MM.1S (cell line): ENCODE data around the gene SCAND1.

ENCODE experiments used
- CTCF ChIP-seq: fragments of 300-600 bp; sonication (generic); IDR thresholded peaks from 2 replicates; pipeline ENCODE4 v1.5.1; 2016; ENCODE audit warnings: antibody characterized with exemption, low read length, mixed read lengths
- EZH2 ChIP-seq: fragments of 300-600 bp; sonication (generic); optimal IDR thresholded peaks from 2 replicates; pipeline ENCODE3; 2017; ENCODE audit warnings: low read depth, mild to moderate bottlenecking, antibody characterized with exemption, low read length, mixed read lengths
- EZH2phosphoT487 ChIP-seq: fragments of 300-600 bp; sonication (generic); IDR thresholded peaks from 2 replicates; pipeline ENCODE4 v1.6.1; 2018; ENCODE audit warnings: antibody characterized with exemption, low read length

- no peak for TF ChIP-seq CTCF
- TF ChIP-seq EZH2: no peak
- TF ChIP-seq EZH2phosphoT487: no peak
These were observed 577 bp upstream of the SCAND1 start for GRCh38 chr20:35954907-35955251.
